K562 (cell line): ENCODE results near the gene PCSK5. TPM values are rescaled to one million over a fixed set of nuclear protein-coding genes. Genes with fewer than 3 reads are reported as not detected.

ENCODE experiments used
- ATAC-seq: fragments of 200-7000 bp; cut with Tn5 transposase; 3 replicates; pipeline ENCODE4 v1.9.1; 2020; ENCODE audit warnings: moderate library complexity
- BruUV-seq: library from RNA; stranded (reverse); fragments of 400-500 nt; replicated peaks from 2 replicates; lab custom pipeline; 2021; lab: Mats Ljungman, UMichigan
- CTCF ChIA-PET: fragments of 300-600 bp; formaldehyde crosslinking; extraction: SDS; loops from one replicate; lab custom pipeline; 2021; ENCODE audit warnings: low intra/inter-chr PET ratio; lab: Yijun Ruan, JAX
- POLR2A ChIA-PET: fragments of 300-600, 350-650 bp; sonication (Branson Sonifier 250); formaldehyde crosslinking; extraction: SDS; loops from one replicate; lab custom pipeline; 2021; ENCODE audit warnings: antibody characterized with exemption, inconsistent platforms; lab: Yijun Ruan, JAX
- DNase-seq, 4 experiments: peaks; one replicate each; pipeline versions ENCODE4 v3.0.0 to v3.0.0-alpha.2; 2011 to 2018; ENCODE audit warnings: low spot score in 3 of 4, mixed read lengths in 3 of 4; ENCODE audit errors: extremely low read depth in 1 of 4
- FAIRE-seq: peaks from 2 replicates; lab custom pipeline; 2011; peaks lifted over from hg19 to GRCh38; lab: Jason Lieb, UNC
- H2AFZ ChIP-seq: 2 replicates; pipeline ENCODE4 v1.6.0; 2011; ENCODE audit warnings: low read depth, low read length, control low read depth, inconsistent platforms
- H3K27ac ChIP-seq: fragments of 200-600 bp; 3 replicates; pipeline ENCODE4 v1.8.0; 2011; ENCODE audit warnings: low read depth, mild to moderate bottlenecking, control low read depth, inconsistent platforms, low read length, moderate library complexity, mixed read lengths; ENCODE audit errors: extremely low read depth
- H3K27me3 ChIP-seq, 2 experiments: fragments of 300-600 bp in 1 of 2; 2 replicates in 1 of 2; 3 replicates in 1 of 2; pipeline versions ENCODE4 v1.6.0 to v1.8.0; 2011; ENCODE audit warnings: inconsistent platforms in 2 of 2, low read length in 2 of 2, mild to moderate bottlenecking in 1 of 2, mixed read lengths in 1 of 2, moderate library complexity in 1 of 2; ENCODE audit not compliant: control insufficient read depth in 2 of 2, insufficient read depth in 2 of 2
- H3K36me3 ChIP-seq: fragments of 300-600 bp; 3 replicates; pipeline ENCODE4 v1.8.0; 2011; ENCODE audit warnings: mild to moderate bottlenecking, low read length, inconsistent platforms; ENCODE audit not compliant: control insufficient read depth, insufficient read depth
- H3K4me1 ChIP-seq, 2 experiments: fragments of 200-600 bp in 1 of 2; replicated peaks in 1 of 2; 2 replicates in 1 of 2; 3 replicates in 1 of 2; pipeline versions ENCODE4 v1.5.1 to v1.8.0; 2011; ENCODE audit warnings: inconsistent platforms in 2 of 2, low read length in 2 of 2, mild to moderate bottlenecking in 1 of 2, mixed read lengths in 1 of 2, moderate library complexity in 1 of 2; ENCODE audit not compliant: control insufficient read depth in 2 of 2, insufficient read depth in 2 of 2
- H3K4me2 ChIP-seq: 2 replicates; pipeline ENCODE4 v1.6.1; 2011; ENCODE audit warnings: low read length, control low read depth, inconsistent platforms, mixed read lengths; ENCODE audit not compliant: insufficient read depth
- H3K4me3 ChIP-seq: fragments of 200-600 bp; sonication (generic), shearing (Covaris generic); 2 replicates; pipeline ENCODE4 v1.5.1; 2016; ENCODE audit warnings: control low read depth, inconsistent platforms
- H3K79me2 ChIP-seq: fragments of 200-600 bp; 3 replicates; pipeline ENCODE4 v1.8.0; 2011; ENCODE audit warnings: low read length, inconsistent platforms; ENCODE audit not compliant: control insufficient read depth, insufficient read depth
- H3K9ac ChIP-seq, 2 experiments: 2 replicates each; pipeline versions ENCODE4 v1.6.0 to v1.6.1; 2011; ENCODE audit warnings: low read depth in 2 of 2, low read length in 2 of 2, control low read depth in 1 of 2, inconsistent platforms in 1 of 2, mild to moderate bottlenecking in 1 of 2, mixed read lengths in 1 of 2; ENCODE audit not compliant: insufficient read depth in 1 of 2
- H3K9me1 ChIP-seq: one replicate; pipeline ENCODE4 v1.6.0; 2011; ENCODE audit warnings: inconsistent platforms, mild to moderate bottlenecking, low read length, moderate library complexity; ENCODE audit not compliant: control insufficient read depth, insufficient read depth
- H3K9me3 ChIP-seq: replicated peaks from 2 replicates; pipeline ENCODE4 v1.5.1; 2011; ENCODE audit warnings: low read depth, low read length, inconsistent platforms; ENCODE audit not compliant: control insufficient read depth, insufficient read depth
- H4K20me1 ChIP-seq: replicated peaks from 2 replicates; pipeline ENCODE4 v1.6.1; 2011; ENCODE audit warnings: low read length, inconsistent platforms, mixed read lengths; ENCODE audit not compliant: control insufficient read depth, insufficient read depth
- CHD2 ChIP-seq: IDR thresholded peaks from 2 replicates; pipeline ENCODE4 v1.6.1; 2011; ENCODE audit warnings: low read depth, low read length
- MAFF ChIP-seq: IDR thresholded peaks from 2 replicates; pipeline ENCODE4 v1.6.1; 2012; ENCODE audit warnings: low read length, improper control_type of control experiment
- NFYB ChIP-seq: IDR thresholded peaks from 2 replicates; pipeline ENCODE4 v1.6.1; 2011; ENCODE audit warnings: mild to moderate bottlenecking, moderate library complexity; ENCODE audit not compliant: insufficient read length; ENCODE audit errors: extremely low read depth
- PHB ChIP-seq: fragments of 250-450 bp; sonication (Bioruptor Pico); IDR thresholded peaks from 2 replicates; pipeline ENCODE4 v1.5.0; 2021
- PURB ChIP-seq: sonication (generic); formaldehyde crosslinking; IDR thresholded peaks from 2 replicates; pipeline ENCODE4 v1.9.0; 2021; ENCODE audit warnings: low read depth, mild to moderate bottlenecking, missing genetic modification reagents
- SLC30A9 ChIP-seq: fragments of 250-450 bp; sonication (Bioruptor Pico); IDR thresholded peaks from 2 replicates; pipeline ENCODE4 v1.8.0; 2022; ENCODE audit warnings: mild to moderate bottlenecking, moderate library complexity
- SRSF9 ChIP-seq: fragments of 200-400 bp; formaldehyde crosslinking; IDR thresholded peaks from 2 replicates; pipeline ENCODE4 v1.6.1; 2017; ENCODE audit warnings: low read depth, low read length, borderline replicate concordance
- XRCC4 ChIP-seq: IDR thresholded peaks from one replicate; pipeline ENCODE4 v1.6.1; 2011; ENCODE audit not compliant: insufficient read depth, insufficient read length; ENCODE audit errors: extremely low read depth
- ZNF316 ChIP-seq: fragments of 450-650 bp; IDR thresholded peaks from 2 replicates; pipeline ENCODE4 v1.6.1; 2016
- ZNF75A ChIP-seq: fragments of 450-650 bp; formaldehyde crosslinking; IDR thresholded peaks from 2 replicates; pipeline ENCODE4 v1.4.0; 2020; ENCODE audit warnings: mild to moderate bottlenecking
- WGBS: fragments of 100-300 bp; shearing (Covaris generic); methylation state at CpG from one replicate; pipeline ENCODE4 v1.1.6; 2016; ENCODE audit warnings: low coverage, mixed read lengths; ENCODE audit not compliant: insufficient coverage; ENCODE audit errors: missing lambda C conversion rate; 5-methylcytosine and 5-hydroxymethylcytosine counted together
- in situ Hi-C: fragments of 300-500 bp; cut with MboI; formaldehyde crosslinking; loops from 4 replicates; pipeline ENCODE4 v1.15.0; 2018; ENCODE audit warnings: inconsistent platforms, mixed read lengths
- intact Hi-C: fragments of 100-400 bp; cut with micrococcal nuclease; formaldehyde crosslinking; loops from 2 replicates; pipeline ENCODE4 v1.14.2; 2022
- polyA plus RNA-seq, 8 experiments: library from polyadenylated mRNA; depleted of rRNA in 4 of 8; stranded (reverse) in 5 of 8; unstranded in 3 of 8; fragments of >200 nt; fragmentation: Nextera tagmentation in 2 of 8; fragmentation: Illumina TruSeq in 1 of 8; extraction: Ambion mirVana in 2 of 8; extraction: Trizol in 1 of 8; gene quantifications; 2 replicates each; pipeline versions ENCODE4 v1.2.1 to v1.2.3, GENCODE V29; 2011 to 2014; ENCODE audit warnings: inconsistent platforms in 1 of 8, missing spikeins in 1 of 8
- total RNA-seq, 7 experiments: library from RNA; depleted of rRNA in 6 of 7; stranded (reverse); fragments of >200 nt in 6 of 7; fragmentation: Illumina TruSeq in 2 of 7; extraction: Trizol in 2 of 7; gene quantifications; 2 replicates each; pipeline versions ENCODE4 v1.2.1 to v1.2.3, GENCODE V29; 2011 to 2021; ENCODE audit warnings: low replicate concordance in 1 of 7
- TF ChIP-seq, protein P1 (sequence below): sonication (generic); formaldehyde crosslinking; IDR thresholded peaks from 2 replicates; pipeline ENCODE4 v1.8.0; 2022; ENCODE audit warnings: missing genetic modification reagents, mild to moderate bottlenecking, borderline replicate concordance

The PCSK5 gene
- total and polyA plus RNA-seq, 9 of the 15 experiments (the other 6 are each of a cell fraction or from before 2014, with no cell fraction given): not detected

GRCh38 chr9:76185432-76185831 lies 295.0 kb downstream of the PCSK5 start:
- ATAC-seq: no peak
- H2AFZ ChIP-seq: no peak overlapping the region
- intact Hi-C loops: no loop called here

More at GRCh38 chr9:76185432-76185831, 295.0 kb downstream of the PCSK5 start:
- WGBS: 0% methylated on average over 1 of the region's 1 CpG
- H3K79me2 ChIP-seq: no peaks in the 10 kb centered on the region
- no peaks in the 10 kb centered on the region for H3K4me1 ChIP-seq
- ChIA-PET POLR2A (no interaction called here), CTCF (no interaction called here)
- H3K36me3 ChIP-seq: no peaks in the 10 kb centered on the region
- in situ Hi-C loops: no loop called here
- no peak overlapping the region for H3K27ac ChIP-seq
- no TSS peak for BruUV-seq
- no peaks in the 10 kb centered on the region for H3K9me1 ChIP-seq
- H4K20me1 ChIP-seq: no peaks in the 10 kb centered on the region
- no peaks in the 10 kb centered on the region for H3K27me3 ChIP-seq
- no peaks in the 10 kb centered on the region for H3K9me3 ChIP-seq
- DNase-seq (no peak), FAIRE-seq (no peak)
- no peak for TF ChIP-seq CHD2
- TF ChIP-seq SLC30A9: no peak
- TF ChIP-seq SRSF9: no peak
- TF ChIP-seq, protein P1, sequence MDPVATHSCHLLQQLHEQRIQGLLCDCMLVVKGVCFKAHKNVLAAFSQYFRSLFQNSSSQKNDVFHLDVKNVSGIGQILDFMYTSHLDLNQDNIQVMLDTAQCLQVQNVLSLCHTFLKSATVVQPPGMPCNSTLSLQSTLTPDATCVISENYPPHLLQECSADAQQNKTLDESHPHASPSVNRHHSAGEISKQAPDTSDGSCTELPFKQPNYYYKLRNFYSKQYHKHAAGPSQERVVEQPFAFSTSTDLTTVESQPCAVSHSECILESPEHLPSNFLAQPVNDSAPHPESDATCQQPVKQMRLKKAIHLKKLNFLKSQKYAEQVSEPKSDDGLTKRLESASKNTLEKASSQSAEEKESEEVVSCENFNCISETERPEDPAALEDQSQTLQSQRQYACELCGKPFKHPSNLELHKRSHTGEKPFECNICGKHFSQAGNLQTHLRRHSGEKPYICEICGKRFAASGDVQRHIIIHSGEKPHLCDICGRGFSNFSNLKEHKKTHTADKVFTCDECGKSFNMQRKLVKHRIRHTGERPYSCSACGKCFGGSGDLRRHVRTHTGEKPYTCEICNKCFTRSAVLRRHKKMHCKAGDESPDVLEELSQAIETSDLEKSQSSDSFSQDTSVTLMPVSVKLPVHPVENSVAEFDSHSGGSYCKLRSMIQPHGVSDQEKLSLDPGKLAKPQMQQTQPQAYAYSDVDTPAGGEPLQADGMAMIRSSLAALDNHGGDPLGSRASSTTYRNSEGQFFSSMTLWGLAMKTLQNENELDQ (CRISPR knock-in tag): no peak
- TF ChIP-seq XRCC4: no peak
- TF ChIP-seq PURB (CRISPR knock-in tag): no peak
- TF ChIP-seq NFYB: no peak
- peak; percentile 28; the same call in 1 of the 2 replicates for TF ChIP-seq ZNF316
- TF ChIP-seq MAFF: 0 out of 2 replicates have a peak, but pooled peaks have one; percentile 10
- no peak for TF ChIP-seq PHB
- no peak for TF ChIP-seq ZNF75A
- no peak overlapping the region for H3K4me3 ChIP-seq
- no peak overlapping the region for H3K9ac ChIP-seq
- H3K4me2 ChIP-seq: no peak overlapping the region
